Fibroblast of the aortic adventitia (primary cell): ENCODE data around the gene PDAP1. TPM values are rescaled to one million over a fixed set of nuclear protein-coding genes. Genes with fewer than 3 reads are reported as not detected.
"Not testable (repeated sequence)": the region's sequence is repeated elsewhere in the genome, so short reads cannot be mapped to it uniquely, and the experiment has no call there.

Source experiments
- DNase-seq: peaks from one replicate; pipeline ENCODE4 v3.0.0-alpha.2; 2010; ENCODE audit warnings: low read depth
- H3K4me3 ChIP-seq: 2 replicates; pipeline ENCODE4 v1.5.1; 2011; ENCODE audit warnings: low read depth, mild to moderate bottlenecking, control low read depth, low read length, moderate library complexity
- CTCF ChIP-seq: IDR thresholded peaks from 2 replicates; pipeline ENCODE4 v1.5.1; 2011; ENCODE audit warnings: mild to moderate bottlenecking, low read length, control low read depth, inconsistent platforms; ENCODE audit not compliant: insufficient read depth
- total RNA-seq: library from RNA; depleted of rRNA; stranded (reverse); fragments of >200 nt; gene quantifications from 2 replicates; pipeline ENCODE4 v1.2.3, GENCODE V29; 2012; ENCODE audit warnings: low replicate concordance

The PDAP1 gene
- total RNA-seq, 1 donor: 66.9 TPM

GRCh38 chr7:99418260-99418659 lies 9.9 kb upstream of the PDAP1 start:
- DNase-seq: no peak
- no peak for TF ChIP-seq CTCF

GRCh38 chr7:99415513-99416127 lies 7.2 kb upstream of the PDAP1 start:
- peak; percentile 76 for DNase-seq
- TF ChIP-seq CTCF: peak; percentile 72

More at GRCh38 chr7:99418260-99418659, 9.9 kb upstream of the PDAP1 start:
- H3K4me3 ChIP-seq: no peak overlapping the region

GRCh38 chr7:99410635-99411034 lies 2.2 kb upstream of the PDAP1 start:
- no peak for TF ChIP-seq CTCF
- no peak for DNase-seq
- peak overlapping the region; percentile 16 for H3K4me3 ChIP-seq

More at GRCh38 chr7:99415513-99416127, 7.2 kb upstream of the PDAP1 start:
- H3K4me3 ChIP-seq: not testable (repeated sequence)

- DNase-seq: no peak
- no peak for TF ChIP-seq CTCF
- H3K4me3 ChIP-seq: peak overlapping the region; percentile 98
These were observed 1.4 kb upstream of the PDAP1 start for GRCh38 chr7:99409806-99410205.

GRCh38 chr7:99409192-99409572 lies 785 bp upstream of the PDAP1 start:
- peak overlapping the region; percentile 98 for H3K4me3 ChIP-seq
- no peak for TF ChIP-seq CTCF
- no peak for DNase-seq

- peak; percentile 86 for DNase-seq
- peak overlapping the region; percentile 98 for H3K4me3 ChIP-seq
- TF ChIP-seq CTCF: no peak
These were observed 472 bp downstream of the PDAP1 start for GRCh38 chr7:99407872-99408378.

- no peak for TF ChIP-seq CTCF
- no peak for DNase-seq
- peak overlapping the region; percentile 18 for H3K4me3 ChIP-seq
These were observed 1.8 kb downstream of the PDAP1 start for GRCh38 chr7:99406557-99406956.
